ENCODE measurements around the gene FGF2.
"Not testable (repeated sequence)": the region's sequence is repeated elsewhere in the genome, so short reads cannot be mapped to it uniquely, and the experiment has no call there.

The FGF2 gene

GRCh38 chr4:122803788-122804208 lies 22.8 kb upstream of the FGF2 start:
- no peaks in the 10 kb centered on the region for H3K9me3 ChIP-seq (ENCODE audit: control insufficient read depth, low read length)
- no peak overlapping the region for H3K4me3 ChIP-seq (ENCODE audit: insufficient read depth in 1 of 2, low read depth in 1 of 2, low read length in 2 of 2)
- no peak overlapping the region for H2BK5ac ChIP-seq (ENCODE audit: low read depth, low read length, poor library complexity, severe bottlenecking)
- peaks cover 2% of the 10 kb centered on the region for H3K4me1 ChIP-seq (ENCODE audit: control insufficient read depth, insufficient read depth, low read depth, low read length)
- no peak overlapping the region for H2AFZ ChIP-seq (ENCODE audit: low read depth, low read length)
- peak overlapping the region in 1 of 2 experiments; percentile 69 for H3K4ac ChIP-seq (ENCODE audit: low read depth in 1 of 2, low read length in 2 of 2)
- H2BK15ac ChIP-seq (ENCODE audit: low read depth, poor library complexity, severe bottlenecking) = no peak overlapping the region
- H3K14ac ChIP-seq (ENCODE audit: low read length in 2 of 2) = no peak overlapping the region
- 75% methylated on average over 3 of the region's 4 CpGs for WGBS
- no peak overlapping the region for H3K4me2 ChIP-seq (ENCODE audit: low read length, poor library complexity, severe bottlenecking)
- no peak overlapping the region for H3K27ac ChIP-seq (ENCODE audit: low read length, poor library complexity, severe bottlenecking)
- H3K23ac ChIP-seq (ENCODE audit: low read length in 2 of 2) = no peak overlapping the region
- H3K9ac ChIP-seq (ENCODE audit: low read length) = no peak overlapping the region
- peak overlapping the region; percentile 59 for H4K8ac ChIP-seq (ENCODE audit: low read length)
- no peaks in the 10 kb centered on the region for H3K27me3 ChIP-seq (ENCODE audit: control insufficient read depth in 1 of 2, insufficient read depth in 1 of 2, low read length in 2 of 2)
- H3K79me1 ChIP-seq (replicated peaks; ENCODE audit: low read length, poor library complexity, severe bottlenecking) = no peaks in the 10 kb centered on the region
- no peak overlapping the region for H2BK120ac ChIP-seq (ENCODE audit: low read depth, low read length)
- H2AK5ac ChIP-seq (ENCODE audit: low read length, severe bottlenecking) = peak overlapping the region; percentile 71
- H2BK12ac ChIP-seq (ENCODE audit: low read length in 2 of 2) = no peak overlapping the region
- no peak overlapping the region for H3K18ac ChIP-seq (ENCODE audit: low read depth in 1 of 2, low read length in 2 of 2)
- H4K91ac ChIP-seq (ENCODE audit: low read length) = no peak overlapping the region
- no peaks in the 10 kb centered on the region for H3K36me3 ChIP-seq (ENCODE audit: control insufficient read depth in 1 of 2, insufficient read depth in 2 of 2, low read depth in 1 of 2, low read length in 2 of 2)
- no peak for DNase-seq

- no peak overlapping the region for H2AK5ac ChIP-seq (ENCODE audit: low read length, severe bottlenecking)
- no peak overlapping the region for H3K18ac ChIP-seq (ENCODE audit: low read depth in 1 of 2, low read length in 2 of 2)
- peak; percentile 40 for DNase-seq
- no peaks in the 10 kb centered on the region for H3K4me1 ChIP-seq (ENCODE audit: control insufficient read depth, insufficient read depth, low read depth, low read length)
- no peak overlapping the region for H4K91ac ChIP-seq (ENCODE audit: low read length)
- H3K4me2 ChIP-seq (ENCODE audit: low read length, poor library complexity, severe bottlenecking) = no peak overlapping the region
- no peaks in the 10 kb centered on the region for H3K79me1 ChIP-seq (replicated peaks; ENCODE audit: low read length, poor library complexity, severe bottlenecking)
- WGBS = 100% methylated on average over 1 of the region's 3 CpGs
- no peak overlapping the region for H3K9ac ChIP-seq (ENCODE audit: low read length)
- no peak overlapping the region for H2BK15ac ChIP-seq (ENCODE audit: low read depth, poor library complexity, severe bottlenecking)
- H3K4me3 ChIP-seq (ENCODE audit: insufficient read depth in 1 of 2, low read depth in 1 of 2, low read length in 2 of 2) = no peak overlapping the region
- no peak overlapping the region for H3K23ac ChIP-seq (ENCODE audit: low read length in 2 of 2)
- no peak overlapping the region for H3K27ac ChIP-seq (ENCODE audit: low read length, poor library complexity, severe bottlenecking)
- H2BK120ac ChIP-seq (ENCODE audit: low read depth, low read length) = no peak overlapping the region
- no peak overlapping the region for H2BK5ac ChIP-seq (ENCODE audit: low read depth, low read length, poor library complexity, severe bottlenecking)
- no peaks in the 10 kb centered on the region for H3K36me3 ChIP-seq (ENCODE audit: control insufficient read depth in 1 of 2, insufficient read depth in 2 of 2, low read depth in 1 of 2, low read length in 2 of 2)
- no peak overlapping the region for H3K4ac ChIP-seq (ENCODE audit: low read depth in 1 of 2, low read length in 2 of 2)
- H2AFZ ChIP-seq (ENCODE audit: low read depth, low read length) = no peak overlapping the region
- no peaks in the 10 kb centered on the region for H3K27me3 ChIP-seq (ENCODE audit: control insufficient read depth in 1 of 2, insufficient read depth in 1 of 2, low read length in 2 of 2)
- no peak overlapping the region for H3K14ac ChIP-seq (ENCODE audit: low read length in 2 of 2)
- H2BK12ac ChIP-seq (ENCODE audit: low read length in 2 of 2) = no peak overlapping the region
- no peak overlapping the region for H4K8ac ChIP-seq (ENCODE audit: low read length)
- H3K9me3 ChIP-seq (ENCODE audit: control insufficient read depth, low read length) = no peaks in the 10 kb centered on the region
Measured at GRCh38 chr4:122806981-122807679, 19.5 kb upstream of the FGF2 start.

DNA sequence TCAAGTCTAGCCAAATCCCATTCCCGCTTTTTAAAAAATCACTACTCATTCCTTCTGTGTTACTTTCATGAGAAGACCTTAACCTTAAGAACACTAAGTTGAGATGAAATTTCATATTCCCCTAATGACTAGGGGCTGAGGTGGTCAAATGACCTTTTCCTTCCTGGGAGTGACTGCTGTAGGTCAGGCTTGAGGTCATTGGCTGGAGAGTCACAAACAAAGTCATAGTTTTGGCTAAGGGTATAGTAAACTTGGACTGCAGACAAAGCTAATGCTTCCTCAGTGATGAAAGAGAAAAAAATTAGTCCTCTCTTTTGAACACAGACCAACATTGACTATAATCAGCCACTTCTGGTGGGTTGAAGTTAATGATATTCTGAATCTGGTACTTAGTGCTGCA lies 16.0 kb upstream of the FGF2 start:
- H4K8ac ChIP-seq (ENCODE audit: low read length) = no peak overlapping the region
- H3K4me2 ChIP-seq (ENCODE audit: low read length, poor library complexity, severe bottlenecking) = no peak overlapping the region
- WGBS = no CpG with 5 or more reads among the region's 1 CpG
- no peak overlapping the region for H3K18ac ChIP-seq (ENCODE audit: low read depth in 1 of 2, low read length in 2 of 2)
- no peaks in the 10 kb centered on the region for H3K36me3 ChIP-seq (ENCODE audit: control insufficient read depth in 1 of 2, insufficient read depth in 2 of 2, low read depth in 1 of 2, low read length in 2 of 2)
- H3K9ac ChIP-seq (ENCODE audit: low read length) = no peak overlapping the region
- H3K9me3 ChIP-seq (ENCODE audit: control insufficient read depth, low read length) = no peaks in the 10 kb centered on the region
- H3K79me1 ChIP-seq (replicated peaks; ENCODE audit: low read length, poor library complexity, severe bottlenecking) = no peaks in the 10 kb centered on the region
- H2BK12ac ChIP-seq (ENCODE audit: low read length in 2 of 2) = no peak overlapping the region
- H3K4me1 ChIP-seq (ENCODE audit: control insufficient read depth, insufficient read depth, low read depth, low read length) = no peaks in the 10 kb centered on the region
- DNase-seq = no peak
- H2BK15ac ChIP-seq (ENCODE audit: low read depth, poor library complexity, severe bottlenecking) = no peak overlapping the region
- no peak overlapping the region for H4K91ac ChIP-seq (ENCODE audit: low read length)
- no peak overlapping the region for H2BK120ac ChIP-seq (ENCODE audit: low read depth, low read length)
- no peak overlapping the region for H2BK5ac ChIP-seq (ENCODE audit: low read depth, low read length, poor library complexity, severe bottlenecking)
- no peak overlapping the region for H3K14ac ChIP-seq (ENCODE audit: low read length in 2 of 2)
- no peak overlapping the region for H3K23ac ChIP-seq (ENCODE audit: low read length in 2 of 2)
- H2AFZ ChIP-seq (ENCODE audit: low read depth, low read length) = no peak overlapping the region
- H3K4me3 ChIP-seq (ENCODE audit: insufficient read depth in 1 of 2, low read depth in 1 of 2, low read length in 2 of 2) = no peak overlapping the region
- no peak overlapping the region for H2AK5ac ChIP-seq (ENCODE audit: low read length, severe bottlenecking)
- no peak overlapping the region for H3K4ac ChIP-seq (ENCODE audit: low read depth in 1 of 2, low read length in 2 of 2)
- H3K27me3 ChIP-seq (ENCODE audit: control insufficient read depth in 1 of 2, insufficient read depth in 1 of 2, low read length in 2 of 2) = no peaks in the 10 kb centered on the region
- no peak overlapping the region for H3K27ac ChIP-seq (ENCODE audit: low read length, poor library complexity, severe bottlenecking)

DNA sequence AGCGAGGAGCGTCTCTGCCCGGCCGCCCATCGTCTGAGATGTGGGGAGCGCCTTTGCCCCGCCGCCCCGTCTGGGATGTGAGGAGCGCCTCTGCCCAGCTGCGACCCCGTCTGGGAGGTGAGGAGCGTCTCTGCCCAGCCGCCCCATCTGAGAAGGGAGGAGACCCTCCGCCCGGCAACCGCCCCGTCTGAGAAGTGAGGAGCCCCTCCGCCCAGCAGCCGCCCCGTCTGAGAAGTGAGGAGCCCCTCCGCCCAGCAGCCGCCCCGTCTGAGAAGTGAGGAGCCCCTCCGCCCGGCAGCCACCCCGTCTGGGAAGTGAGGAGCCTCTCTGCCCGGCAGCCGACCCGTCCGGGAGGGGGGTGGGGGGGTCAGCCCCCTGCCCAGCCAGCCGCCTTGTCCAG lies 14.8 kb upstream of the FGF2 start:
- H3K4ac ChIP-seq (ENCODE audit: low read depth in 1 of 2, low read length in 2 of 2); H3K9me3 ChIP-seq (ENCODE audit: control insufficient read depth, low read length); H4K8ac ChIP-seq (ENCODE audit: low read length); H3K23ac ChIP-seq (ENCODE audit: low read length in 2 of 2); H3K27me3 ChIP-seq (ENCODE audit: control insufficient read depth in 1 of 2, insufficient read depth in 1 of 2, low read length in 2 of 2); H3K18ac ChIP-seq (ENCODE audit: low read depth in 1 of 2, low read length in 2 of 2); H3K14ac ChIP-seq (ENCODE audit: low read length in 2 of 2); H2BK5ac ChIP-seq (ENCODE audit: low read depth, low read length, poor library complexity, severe bottlenecking); H2BK12ac ChIP-seq (ENCODE audit: low read length in 2 of 2); H3K27ac ChIP-seq (ENCODE audit: low read length, poor library complexity, severe bottlenecking); H3K4me2 ChIP-seq (ENCODE audit: low read length, poor library complexity, severe bottlenecking); H3K36me3 ChIP-seq (ENCODE audit: control insufficient read depth in 1 of 2, insufficient read depth in 2 of 2, low read depth in 1 of 2, low read length in 2 of 2); DNase-seq; H3K79me1 ChIP-seq (replicated peaks; ENCODE audit: low read length, poor library complexity, severe bottlenecking); H3K9ac ChIP-seq (ENCODE audit: low read length); H2BK120ac ChIP-seq (ENCODE audit: low read depth, low read length); H3K4me1 ChIP-seq (ENCODE audit: control insufficient read depth, insufficient read depth, low read depth, low read length); H4K91ac ChIP-seq (ENCODE audit: low read length); H2AK5ac ChIP-seq (ENCODE audit: low read length, severe bottlenecking); H2BK15ac ChIP-seq (ENCODE audit: low read depth, poor library complexity, severe bottlenecking); H2AFZ ChIP-seq (ENCODE audit: low read depth, low read length); H3K4me3 ChIP-seq (ENCODE audit: insufficient read depth in 1 of 2, low read depth in 1 of 2, low read length in 2 of 2): not testable (repeated sequence)
- WGBS = 96% methylated on average over 11 of the region's 32 CpGs
